K562 (cell line): Measurements from ENCODE around the gene PNRC2. TPM values are rescaled to one million over a fixed set of nuclear protein-coding genes. Genes with fewer than 3 reads are reported as not detected.

Source experiments
- BACH1 ChIP-seq: fragments of 200-800 bp; sonication (Bioruptor generic); IDR thresholded peaks from 2 replicates; pipeline ENCODE4 v1.6.1; 2016; ENCODE audit warnings: missing genetic modification characterization, missing compliant biosample characterization
- BCOR ChIP-seq: fragments of 450-650 bp; IDR thresholded peaks from 2 replicates; pipeline ENCODE4 v1.6.1; 2016
- FOXP4 ChIP-seq: sonication (generic); formaldehyde crosslinking; IDR thresholded peaks from 2 replicates; pipeline ENCODE4 v1.8.0; 2022; ENCODE audit warnings: mild to moderate bottlenecking, missing genetic modification reagents, borderline replicate concordance
- GABPB1 ChIP-seq: sonication (generic); formaldehyde crosslinking; IDR thresholded peaks from 2 replicates; pipeline ENCODE4 v1.8.0; 2022; ENCODE audit warnings: mild to moderate bottlenecking, missing genetic modification reagents
- GTF3C2 ChIP-seq: IDR thresholded peaks from 3 replicates; pipeline ENCODE4 v1.6.1; 2011; ENCODE audit warnings: borderline replicate concordance, mild to moderate bottlenecking, moderate library complexity; ENCODE audit not compliant: insufficient read length; ENCODE audit errors: extremely low read depth
- HES1 ChIP-seq: fragments of 450-650 bp; IDR thresholded peaks from 2 replicates; pipeline ENCODE4 v1.6.1; 2016; ENCODE audit warnings: low read depth, mild to moderate bottlenecking, moderate library complexity
- HNRNPUL1 ChIP-seq: fragments of 200-400 bp; formaldehyde crosslinking; IDR thresholded peaks from 2 replicates; pipeline ENCODE4 v1.6.1; 2017; ENCODE audit warnings: low read length
- RUNX1 ChIP-seq: sonication (generic); IDR thresholded peaks from 2 replicates; pipeline ENCODE4 v1.6.1; 2016; ENCODE audit warnings: antibody characterized with exemption, low read depth
- SMAD4 ChIP-seq: fragments of 250-450 bp; sonication (Bioruptor Pico); conservative IDR thresholded peaks from 2 replicates; pipeline ENCODE4 v1.8.0; 2021; ENCODE audit warnings: inconsistent platforms, mild to moderate bottlenecking, moderate library complexity
- SRSF7 ChIP-seq: fragments of 200-400 bp; formaldehyde crosslinking; optimal IDR thresholded peaks from 2 replicates; pipeline ENCODE3; 2017; ENCODE audit warnings: mild to moderate bottlenecking, low read depth, low read length
- ZBTB26 ChIP-seq: fragments of 450-650 bp; formaldehyde crosslinking; IDR thresholded peaks from 2 replicates; pipeline ENCODE4 v1.4.0; 2022; ENCODE audit warnings: missing genetic modification characterization
- ZNF12 ChIP-seq: sonication (generic); formaldehyde crosslinking; IDR thresholded peaks from 2 replicates; pipeline ENCODE4 v1.4.0; 2020; ENCODE audit warnings: mild to moderate bottlenecking, missing genetic modification reagents
- ZNF277 ChIP-seq: fragments of 250-450 bp; sonication (Bioruptor Pico); IDR thresholded peaks from 2 replicates; pipeline ENCODE4 v1.8.0; 2022; ENCODE audit warnings: inconsistent platforms, mild to moderate bottlenecking, moderate library complexity, borderline replicate concordance
- ZNF395 ChIP-seq: fragments of 200-800 bp; sonication (Bioruptor generic); IDR thresholded peaks from 2 replicates; pipeline ENCODE4 v1.6.1; 2017; ENCODE audit warnings: missing genetic modification characterization, missing compliant biosample characterization
- ZNF764 ChIP-seq: fragments of 250-450 bp; sonication (Bioruptor Pico); IDR thresholded peaks from 2 replicates; pipeline ENCODE4 v1.4.0; 2020; ENCODE audit warnings: low read depth, mild to moderate bottlenecking, moderate library complexity
- polyA plus RNA-seq, 8 experiments: library from polyadenylated mRNA; depleted of rRNA in 4 of 8; stranded (reverse) in 5 of 8; unstranded in 3 of 8; fragments of >200 nt; fragmentation: Nextera tagmentation in 2 of 8; fragmentation: Illumina TruSeq in 1 of 8; extraction: Ambion mirVana in 2 of 8; extraction: Trizol in 1 of 8; gene quantifications; 2 replicates each; pipeline versions ENCODE4 v1.2.1 to v1.2.3, GENCODE V29; 2011 to 2014; ENCODE audit warnings: inconsistent platforms in 1 of 8, missing spikeins in 1 of 8
- total RNA-seq, 7 experiments: library from RNA; depleted of rRNA in 6 of 7; stranded (reverse); fragments of >200 nt in 6 of 7; fragmentation: Illumina TruSeq in 2 of 7; extraction: Trizol in 2 of 7; gene quantifications; 2 replicates each; pipeline versions ENCODE4 v1.2.1 to v1.2.3, GENCODE V29; 2011 to 2021; ENCODE audit warnings: low replicate concordance in 1 of 7

PNRC2 gene
- total and polyA plus RNA-seq, 9 of the 15 experiments (the other 6 are each of a cell fraction or from before 2014, with no cell fraction given), result 127 to 303 (median 203) TPM

- TF ChIP-seq GABPB1 (peak; percentile 74; the same call in 1 of the 2 replicates), SMAD4 (CRISPR knock-in tag) (no peak; the same call in none of the 2 replicates), ZBTB26 (CRISPR knock-in tag) (peak; percentile 78; the same call in 1 of the 2 replicates), SRSF7 (no peak), ZNF395 (CRISPR knock-in tag) (peak; percentile 78), GTF3C2 (no peak), ZNF764 (no peak), ZNF12 (CRISPR knock-in tag) (no peak), FOXP4 (CRISPR knock-in tag) (no peak; the same call in none of the 2 replicates), HNRNPUL1 (no peak), HES1 (no peak), RUNX1 (no peak), ZNF277 (CRISPR knock-in tag) (no peak), BACH1 (tag) (no peak), BCOR (peak; percentile 43; the same call in 1 of the 2 replicates)
These were observed at the start of gene PNRC2 (continued) for GRCh38 chr1:23959461-23960290.
